H1 (cell line): ENCODE data around the gene SPATA32. TPM values are rescaled to one million over a fixed set of nuclear protein-coding genes. Genes with fewer than 3 reads are reported as not detected.

ENCODE experiments used
- CEBPB ChIP-seq: IDR thresholded peaks from 2 replicates; pipeline ENCODE4 v1.6.1; 2012; ENCODE audit warnings: low read depth, low read length
- EGR1 ChIP-seq: IDR thresholded peaks from 2 replicates; pipeline ENCODE4 v1.6.1; 2011; ENCODE audit warnings: low read depth, low read length, borderline replicate concordance
- HDAC6 ChIP-seq: IDR thresholded peaks from one replicate; pipeline ENCODE4 v1.7.1; 2012; ENCODE audit warnings: low read depth, mild to moderate bottlenecking, inconsistent platforms, low read length, moderate library complexity
- JUN ChIP-seq: IDR thresholded peaks from 2 replicates; pipeline ENCODE4 v1.6.1; 2011; ENCODE audit warnings: low read depth, mild to moderate bottlenecking, improper control_type of control experiment, low read length
- KDM1A ChIP-seq: fragments of 200-600, 300-600 bp; sonication (generic); IDR thresholded peaks from 2 replicates; pipeline ENCODE4 v1.7.1; 2016; ENCODE audit warnings: mild to moderate bottlenecking, low read length, borderline replicate concordance
- SP4 ChIP-seq: IDR thresholded peaks from 2 replicates; pipeline ENCODE4 v1.6.1; 2012; ENCODE audit warnings: low read length, inconsistent platforms
- polyA plus RNA-seq, 7 experiments: library from polyadenylated mRNA; depleted of rRNA in 3 of 7; stranded (reverse) in 5 of 7; unstranded in 2 of 7; fragments of >200 nt in 5 of 7; fragments of 200-250 nt in 2 of 7; gene quantifications; 1 replicate in 5 of 7; 2 replicates in 1 of 7; 4 replicates in 1 of 7; pipeline versions ENCODE4 v1.2.1 to v1.2.3, GENCODE V29; 2011 to 2013; ENCODE audit warnings: missing spikeins in 2 of 7, mixed read lengths in 2 of 7
- total RNA-seq: library from RNA; stranded (reverse); fragmentation: NEBNext Ultra II Directional; extraction: Animal tissue kit (Norgen Biotek cat#: 25700); gene quantifications from 2 replicates; pipeline ENCODE4 v1.2.1, GENCODE V29; 2021
- TF ChIP-seq, protein P1 (sequence below): fragments of 300-600 bp; sonication (generic); IDR thresholded peaks from 2 replicates; pipeline ENCODE4 v1.7.1; 2012; ENCODE audit warnings: low read length, moderate library complexity, mild to moderate bottlenecking, inconsistent platforms; ENCODE audit not compliant: insufficient replicate concordance

SPATA32 gene
- total and polyA plus RNA-seq, 2 of the 8 experiments (the other 6 are each of a cell fraction or from before 2014, with no cell fraction given) = 0.24 TPM; not detected in 1

DNA sequence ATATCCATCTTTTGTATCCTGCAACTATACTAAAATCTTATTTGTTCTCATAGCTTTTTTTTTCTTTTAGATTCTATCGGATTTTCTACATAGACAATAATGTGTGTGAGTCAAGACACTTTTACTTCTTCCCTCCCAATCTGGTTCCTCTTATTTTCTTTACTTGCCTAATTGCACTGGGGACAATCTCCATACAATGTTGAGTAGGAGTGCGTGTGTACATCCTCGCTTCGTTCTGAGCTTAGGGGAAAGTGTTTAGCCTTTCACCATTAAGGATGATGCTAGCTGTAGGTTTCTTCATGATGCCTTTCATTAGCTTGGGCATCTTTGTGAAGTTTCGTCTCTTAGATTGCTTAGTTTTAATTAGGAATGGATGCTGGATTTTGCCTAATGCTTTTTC is 2.9 kb downstream of the SPATA32 start (continued):
- TF ChIP-seq EGR1 (no peak), JUN (no peak), SP4 (no peak), HDAC6 (no peak), CEBPB (no peak), KDM1A (no peak)
- TF ChIP-seq, protein P1, sequence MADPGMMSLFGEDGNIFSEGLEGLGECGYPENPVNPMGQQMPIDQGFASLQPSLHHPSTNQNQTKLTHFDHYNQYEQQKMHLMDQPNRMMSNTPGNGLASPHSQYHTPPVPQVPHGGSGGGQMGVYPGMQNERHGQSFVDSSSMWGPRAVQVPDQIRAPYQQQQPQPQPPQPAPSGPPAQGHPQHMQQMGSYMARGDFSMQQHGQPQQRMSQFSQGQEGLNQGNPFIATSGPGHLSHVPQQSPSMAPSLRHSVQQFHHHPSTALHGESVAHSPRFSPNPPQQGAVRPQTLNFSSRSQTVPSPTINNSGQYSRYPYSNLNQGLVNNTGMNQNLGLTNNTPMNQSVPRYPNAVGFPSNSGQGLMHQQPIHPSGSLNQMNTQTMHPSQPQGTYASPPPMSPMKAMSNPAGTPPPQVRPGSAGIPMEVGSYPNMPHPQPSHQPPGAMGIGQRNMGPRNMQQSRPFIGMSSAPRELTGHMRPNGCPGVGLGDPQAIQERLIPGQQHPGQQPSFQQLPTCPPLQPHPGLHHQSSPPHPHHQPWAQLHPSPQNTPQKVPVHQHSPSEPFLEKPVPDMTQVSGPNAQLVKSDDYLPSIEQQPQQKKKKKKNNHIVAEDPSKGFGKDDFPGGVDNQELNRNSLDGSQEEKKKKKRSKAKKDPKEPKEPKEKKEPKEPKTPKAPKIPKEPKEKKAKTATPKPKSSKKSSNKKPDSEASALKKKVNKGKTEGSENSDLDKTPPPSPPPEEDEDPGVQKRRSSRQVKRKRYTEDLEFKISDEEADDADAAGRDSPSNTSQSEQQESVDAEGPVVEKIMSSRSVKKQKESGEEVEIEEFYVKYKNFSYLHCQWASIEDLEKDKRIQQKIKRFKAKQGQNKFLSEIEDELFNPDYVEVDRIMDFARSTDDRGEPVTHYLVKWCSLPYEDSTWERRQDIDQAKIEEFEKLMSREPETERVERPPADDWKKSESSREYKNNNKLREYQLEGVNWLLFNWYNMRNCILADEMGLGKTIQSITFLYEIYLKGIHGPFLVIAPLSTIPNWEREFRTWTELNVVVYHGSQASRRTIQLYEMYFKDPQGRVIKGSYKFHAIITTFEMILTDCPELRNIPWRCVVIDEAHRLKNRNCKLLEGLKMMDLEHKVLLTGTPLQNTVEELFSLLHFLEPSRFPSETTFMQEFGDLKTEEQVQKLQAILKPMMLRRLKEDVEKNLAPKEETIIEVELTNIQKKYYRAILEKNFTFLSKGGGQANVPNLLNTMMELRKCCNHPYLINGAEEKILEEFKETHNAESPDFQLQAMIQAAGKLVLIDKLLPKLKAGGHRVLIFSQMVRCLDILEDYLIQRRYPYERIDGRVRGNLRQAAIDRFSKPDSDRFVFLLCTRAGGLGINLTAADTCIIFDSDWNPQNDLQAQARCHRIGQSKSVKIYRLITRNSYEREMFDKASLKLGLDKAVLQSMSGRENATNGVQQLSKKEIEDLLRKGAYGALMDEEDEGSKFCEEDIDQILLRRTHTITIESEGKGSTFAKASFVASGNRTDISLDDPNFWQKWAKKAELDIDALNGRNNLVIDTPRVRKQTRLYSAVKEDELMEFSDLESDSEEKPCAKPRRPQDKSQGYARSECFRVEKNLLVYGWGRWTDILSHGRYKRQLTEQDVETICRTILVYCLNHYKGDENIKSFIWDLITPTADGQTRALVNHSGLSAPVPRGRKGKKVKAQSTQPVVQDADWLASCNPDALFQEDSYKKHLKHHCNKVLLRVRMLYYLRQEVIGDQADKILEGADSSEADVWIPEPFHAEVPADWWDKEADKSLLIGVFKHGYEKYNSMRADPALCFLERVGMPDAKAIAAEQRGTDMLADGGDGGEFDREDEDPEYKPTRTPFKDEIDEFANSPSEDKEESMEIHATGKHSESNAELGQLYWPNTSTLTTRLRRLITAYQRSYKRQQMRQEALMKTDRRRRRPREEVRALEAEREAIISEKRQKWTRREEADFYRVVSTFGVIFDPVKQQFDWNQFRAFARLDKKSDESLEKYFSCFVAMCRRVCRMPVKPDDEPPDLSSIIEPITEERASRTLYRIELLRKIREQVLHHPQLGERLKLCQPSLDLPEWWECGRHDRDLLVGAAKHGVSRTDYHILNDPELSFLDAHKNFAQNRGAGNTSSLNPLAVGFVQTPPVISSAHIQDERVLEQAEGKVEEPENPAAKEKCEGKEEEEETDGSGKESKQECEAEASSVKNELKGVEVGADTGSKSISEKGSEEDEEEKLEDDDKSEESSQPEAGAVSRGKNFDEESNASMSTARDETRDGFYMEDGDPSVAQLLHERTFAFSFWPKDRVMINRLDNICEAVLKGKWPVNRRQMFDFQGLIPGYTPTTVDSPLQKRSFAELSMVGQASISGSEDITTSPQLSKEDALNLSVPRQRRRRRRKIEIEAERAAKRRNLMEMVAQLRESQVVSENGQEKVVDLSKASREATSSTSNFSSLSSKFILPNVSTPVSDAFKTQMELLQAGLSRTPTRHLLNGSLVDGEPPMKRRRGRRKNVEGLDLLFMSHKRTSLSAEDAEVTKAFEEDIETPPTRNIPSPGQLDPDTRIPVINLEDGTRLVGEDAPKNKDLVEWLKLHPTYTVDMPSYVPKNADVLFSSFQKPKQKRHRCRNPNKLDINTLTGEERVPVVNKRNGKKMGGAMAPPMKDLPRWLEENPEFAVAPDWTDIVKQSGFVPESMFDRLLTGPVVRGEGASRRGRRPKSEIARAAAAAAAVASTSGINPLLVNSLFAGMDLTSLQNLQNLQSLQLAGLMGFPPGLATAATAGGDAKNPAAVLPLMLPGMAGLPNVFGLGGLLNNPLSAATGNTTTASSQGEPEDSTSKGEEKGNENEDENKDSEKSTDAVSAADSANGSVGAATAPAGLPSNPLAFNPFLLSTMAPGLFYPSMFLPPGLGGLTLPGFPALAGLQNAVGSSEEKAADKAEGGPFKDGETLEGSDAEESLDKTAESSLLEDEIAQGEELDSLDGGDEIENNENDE = no peak
